Keratinocyte (primary cell): ENCODE measurements around the gene C2orf81. TPM values are rescaled to one million over a fixed set of nuclear protein-coding genes. Genes with fewer than 3 reads are reported as not detected.

Source experiments
- DNase-seq: peaks from one replicate; pipeline ENCODE4 v3.0.0-alpha.2; 2011; ENCODE audit warnings: low read depth, missing footprints, low spot score
- FAIRE-seq: peaks from 2 replicates; lab custom pipeline; 2011; peaks lifted over from hg19 to GRCh38; lab: Jason Lieb, UNC
- H2AFZ ChIP-seq: 2 replicates; pipeline ENCODE4 v1.6.0; 2012; ENCODE audit warnings: low read length, control low read depth, inconsistent platforms; ENCODE audit not compliant: control insufficient read depth
- H3K27ac ChIP-seq: 2 replicates; pipeline ENCODE4 v1.5.1; 2011; ENCODE audit warnings: low read length; ENCODE audit not compliant: control insufficient read depth, insufficient read depth
- H3K27me3 ChIP-seq: 3 replicates; pipeline ENCODE4 v1.6.0; 2011; ENCODE audit warnings: low read length; ENCODE audit not compliant: control insufficient read depth, insufficient read depth; ENCODE audit errors: extremely low read depth
- H3K36me3 ChIP-seq, 2 experiments: 2 replicates in 1 of 2; 3 replicates in 1 of 2; pipeline ENCODE4 v1.5.1; 2011; ENCODE audit warnings: low read length in 2 of 2, mild to moderate bottlenecking in 1 of 2; ENCODE audit not compliant: control insufficient read depth in 2 of 2, insufficient read depth in 2 of 2; ENCODE audit errors: extremely low read depth in 1 of 2
- H3K4me1 ChIP-seq: 3 replicates; pipeline ENCODE4 v1.5.1; 2011; ENCODE audit warnings: low read length; ENCODE audit not compliant: control insufficient read depth, insufficient read depth; ENCODE audit errors: extremely low read depth
- H3K4me2 ChIP-seq: 3 replicates; pipeline ENCODE4 v1.6.0; 2011; ENCODE audit warnings: low read depth, low read length; ENCODE audit not compliant: control insufficient read depth, insufficient read depth; ENCODE audit errors: extremely low read depth
- H3K4me3 ChIP-seq, 3 experiments: fragments of 200-600 bp in 1 of 3; sonication (generic) in 1 of 3; 2 replicates in 2 of 3; 3 replicates in 1 of 3; pipeline ENCODE4 v1.5.1; 2011 to 2016; ENCODE audit warnings: low read length in 3 of 3, mild to moderate bottlenecking in 3 of 3, control low read depth in 2 of 3, inconsistent platforms in 1 of 3, low read depth in 1 of 3, mixed read lengths in 1 of 3, mixed run types in 1 of 3, moderate library complexity in 1 of 3; ENCODE audit not compliant: control insufficient read depth in 2 of 3, insufficient read depth in 2 of 3; ENCODE audit errors: extremely low read depth in 1 of 3
- H3K79me2 ChIP-seq: 2 replicates; pipeline ENCODE4 v1.6.0; 2012; ENCODE audit warnings: low read length; ENCODE audit not compliant: control insufficient read depth, insufficient read depth
- H3K9ac ChIP-seq: 3 replicates; pipeline ENCODE4 v1.6.0; 2011; ENCODE audit warnings: low read length; ENCODE audit not compliant: control insufficient read depth, insufficient read depth; ENCODE audit errors: extremely low read depth
- H3K9me1 ChIP-seq: 3 replicates; pipeline ENCODE4 v1.6.0; 2011; ENCODE audit warnings: low read length; ENCODE audit not compliant: control insufficient read depth, insufficient read depth; ENCODE audit errors: extremely low read depth
- H3K9me3 ChIP-seq: 2 replicates; pipeline ENCODE4 v1.5.1; 2012; ENCODE audit warnings: low read depth, low read length; ENCODE audit not compliant: control insufficient read depth
- H4K20me1 ChIP-seq: 3 replicates; pipeline ENCODE4 v1.6.0; 2011; ENCODE audit warnings: low read length; ENCODE audit not compliant: control insufficient read depth, insufficient read depth; ENCODE audit errors: extremely low read depth
- CTCF ChIP-seq, 3 experiments: IDR thresholded peaks in 1 of 3; conservative IDR thresholded peaks in 1 of 3; optimal IDR thresholded peaks in 1 of 3; 2 replicates in 2 of 3; 3 replicates in 1 of 3; pipeline versions ENCODE3 to v1.5.1; 2011; ENCODE audit warnings: low read length in 3 of 3, mild to moderate bottlenecking in 3 of 3, moderate library complexity in 2 of 3, control low read depth in 1 of 3, inconsistent platforms in 1 of 3; ENCODE audit not compliant: insufficient read depth in 2 of 3; ENCODE audit errors: extremely low read depth in 1 of 3
- EZH2 ChIP-seq: IDR thresholded peaks from one replicate; pipeline ENCODE4 v1.6.1; 2012; ENCODE audit warnings: inconsistent platforms, mild to moderate bottlenecking, low read length, moderate library complexity
- dilution Hi-C: fragments of 300-500 bp; cut with MboI; formaldehyde crosslinking; loops from one replicate; pipeline ENCODE4 v1.7.0; 2020; ENCODE audit warnings: low sequenced_read_pairs; ENCODE audit not compliant: extremely low pct_ligation_motif_present
- polyA plus RNA-seq, 5 experiments: library from polyadenylated mRNA; depleted of rRNA in 3 of 5; stranded (reverse) in 3 of 5; stranded (forward) in 1 of 5; unstranded in 1 of 5; fragments of >200 nt; gene quantifications; 1 replicate in 1 of 5; 2 replicates in 3 of 5; 3 replicates in 1 of 5; pipeline versions ENCODE4 v1.2.1 to v1.2.3, GENCODE V29; 2011 to 2012; ENCODE audit warnings: missing spikeins in 2 of 5, low read depth in 1 of 5, low replicate concordance in 1 of 5

The C2orf81 gene
- polyA plus RNA-seq, 1 donor (not counting 4 experiments of a cell fraction or from before 2014, with no cell fraction given), result 0.58 TPM

DNA sequence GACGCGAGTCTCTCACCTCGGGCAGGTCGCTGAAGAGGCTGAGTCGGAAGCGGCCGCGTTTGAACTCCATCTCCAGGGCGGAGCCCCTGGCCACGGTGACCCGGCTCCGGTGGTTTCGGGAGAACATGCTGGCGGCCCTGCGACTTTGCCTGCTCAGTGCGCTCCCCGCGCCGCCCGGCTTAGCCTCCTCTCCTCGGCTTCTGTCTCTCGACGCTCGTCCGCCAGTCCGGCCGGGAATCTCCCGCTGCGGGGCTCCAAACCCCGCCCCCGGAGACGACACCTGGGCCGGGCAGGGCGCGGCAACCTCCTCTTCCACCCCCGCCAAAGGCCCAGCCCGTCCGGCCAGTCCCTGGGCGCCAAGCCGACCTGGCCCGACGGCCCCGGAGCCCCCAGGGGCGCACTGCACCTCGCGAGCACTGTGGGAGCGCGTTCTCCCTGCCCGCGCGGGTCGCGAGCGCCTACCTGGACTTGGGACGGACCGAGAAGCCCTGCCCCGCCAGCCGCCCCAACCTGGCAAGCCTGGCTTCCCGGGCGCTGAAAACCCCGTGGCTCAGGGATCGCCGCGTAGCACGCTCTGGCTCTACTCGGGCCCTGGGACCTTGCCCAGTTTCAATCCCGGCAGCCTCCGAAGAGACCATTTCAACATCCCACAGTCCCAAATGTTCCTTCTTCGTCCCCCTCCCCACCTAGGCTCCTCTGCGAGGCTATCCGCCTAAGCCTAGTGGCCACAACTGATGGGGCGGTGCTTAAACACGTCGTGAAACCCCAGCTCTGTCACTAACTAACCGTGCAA, 20.5 kb upstream of the C2orf81 start, which contains the start of gene RTKN:
Gene RTKN (minus strand): TSS at position 248 of the 793 bp plus-strand sequence. CDS start 121 bp downstream, at position 127.
- dilution Hi-C loops, result no loop called here
- H3K4me1 ChIP-seq, result peaks cover 33% of the 10 kb centered on the region

GRCh38 chr2:74441170-74441689, 19.8 kb upstream of the C2orf81 start:
- H4K20me1 ChIP-seq, result peaks cover 15% of the 10 kb centered on the region

More for the DNA sequence above, 20.5 kb upstream of the C2orf81 start, which contains the start of gene RTKN:
- Histone ChIP-seq H2AFZ (peak within 1 kb of the TSS; percentile 69), H3K9me3 (no peaks in the 10 kb centered on the region), H4K20me1 (peaks cover 8% of the 10 kb centered on the region), H3K79me2 (peaks cover 50% of the 10 kb centered on the region), H3K9ac (peak within 1 kb of the TSS; percentile 98), H3K36me3 (peaks cover 8 to 22% of the 10 kb centered on the region in 2 experiments), H3K4me3 (peak within 1 kb of the TSS; percentile 74 to 98 (median 78)), H3K9me1 (peaks cover 4% of the 10 kb centered on the region), H3K4me2 (peak within 1 kb of the TSS; percentile 84), H3K27me3 (no peaks in the 10 kb centered on the region), H3K27ac (peak within 1 kb of the TSS; percentile 93)
- TF ChIP-seq CTCF (optimal IDR thresholded peaks at IDR 0.05 in 1 of 3, IDR thresholded peaks at IDR 0.05 in 1 of 3, conservative IDR thresholded peaks at IDR 0.05 in 1 of 3; ENCODE audit: extremely low read depth in 1 of 3, insufficient read depth in 2 of 3, low read length in 3 of 3), result no peak
- no peak for TF ChIP-seq EZH2
- no peak for DNase-seq
- no peak for FAIRE-seq

More at GRCh38 chr2:74441170-74441689, 19.8 kb upstream of the C2orf81 start:
- H3K27me3 ChIP-seq, result no peaks in the 10 kb centered on the region
- H2AFZ ChIP-seq, result peak overlapping the region; percentile 30
- no peaks in the 10 kb centered on the region for H3K9me3 ChIP-seq
- peaks cover 56% of the 10 kb centered on the region for H3K79me2 ChIP-seq
- H3K4me2 ChIP-seq, result peak overlapping the region; percentile 84
- DNase-seq (no peak), FAIRE-seq (no peak)
- H3K4me3 ChIP-seq, result peak overlapping the region; percentile 74 to 98 (median 78)
- dilution Hi-C loops, result no loop called here
- peak overlapping the region; percentile 93 for H3K27ac ChIP-seq
- peaks cover 4% of the 10 kb centered on the region for H3K9me1 ChIP-seq
- H3K4me1 ChIP-seq, result peaks cover 33% of the 10 kb centered on the region
- peaks cover 12 to 29% of the 10 kb centered on the region in 2 experiments for H3K36me3 ChIP-seq
- H3K9ac ChIP-seq, result peak overlapping the region; percentile 98
- no peak for TF ChIP-seq EZH2
